ENCODE measurements around the gene ABLIM1.

The ABLIM1 gene

DNA sequence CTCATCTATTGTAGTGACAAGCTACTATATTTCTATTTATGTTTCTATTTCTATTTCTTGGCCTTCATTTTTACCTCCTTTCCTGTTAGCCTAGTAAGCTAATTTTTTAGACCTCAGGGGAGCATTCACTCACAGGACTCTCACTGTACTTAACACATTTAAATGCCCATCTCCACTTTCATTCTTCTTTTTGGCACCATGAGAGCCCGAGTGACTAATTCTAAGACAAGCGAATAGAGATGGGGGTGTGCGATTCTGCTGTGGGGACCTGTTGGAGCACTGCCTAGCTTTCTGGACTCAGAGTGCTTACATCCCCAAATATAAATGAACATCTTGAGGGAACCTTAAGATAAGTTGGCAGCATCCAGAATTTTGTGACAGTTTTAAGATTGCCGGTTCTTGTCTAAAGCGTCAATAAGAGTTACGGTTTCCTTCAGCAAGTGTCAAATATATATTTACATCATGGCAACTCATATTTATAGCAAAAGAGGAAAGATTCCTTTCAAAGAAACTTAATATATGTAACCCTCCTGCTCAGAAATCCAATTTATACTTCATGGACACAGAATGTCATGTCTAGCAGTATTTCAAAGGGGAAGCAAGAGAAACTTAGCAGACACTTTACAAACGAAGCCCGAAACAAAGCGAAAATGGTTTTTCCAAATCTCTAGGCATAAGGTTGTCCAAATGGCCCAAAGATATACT is 199.7 kb downstream of the ABLIM1 start:
- no peak for DNase-seq (ENCODE audit: low read depth)

DNA sequence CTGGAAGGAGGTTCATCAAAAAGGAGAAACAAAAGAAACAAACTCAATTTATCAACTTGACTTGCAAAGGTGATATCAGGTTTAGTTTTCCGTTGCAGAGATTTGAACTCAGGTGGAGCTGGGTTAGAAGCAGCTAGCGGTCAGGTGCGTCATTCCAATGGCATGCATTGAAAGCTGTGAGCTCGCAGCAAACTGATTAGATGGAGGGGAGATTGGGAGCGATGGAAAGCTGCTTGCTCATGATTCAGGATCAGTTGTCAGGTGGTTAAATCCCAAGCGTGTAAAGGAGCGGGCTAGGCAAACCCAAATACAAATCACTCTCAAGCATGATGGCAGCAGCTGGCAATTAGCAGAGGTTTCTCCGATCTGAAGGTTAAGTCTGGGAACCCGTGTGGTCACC is 204.5 kb downstream of the ABLIM1 start:
- no peak for DNase-seq (ENCODE audit: low read depth)

DNA sequence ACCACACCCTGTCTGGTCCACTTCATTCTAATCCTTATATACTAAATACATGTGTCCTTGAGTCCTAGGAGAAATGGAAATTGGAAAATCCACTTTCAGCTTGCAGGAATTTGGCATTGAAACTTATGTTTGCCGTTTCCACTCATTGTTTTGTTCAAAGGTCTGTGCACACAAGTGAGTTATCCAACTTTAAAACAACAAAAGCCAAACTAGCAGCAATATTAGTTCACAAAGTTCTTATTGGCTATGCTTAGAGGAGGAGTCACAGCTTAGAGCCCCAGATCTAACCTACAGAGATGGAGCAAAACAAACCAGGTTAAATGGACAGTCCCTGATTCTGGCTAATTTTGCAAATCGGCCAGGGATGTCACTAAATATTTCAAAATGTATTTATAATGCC is 209.2 kb downstream of the ABLIM1 start:
- DNase-seq (ENCODE audit: low read depth), result no peak

- no peak for DNase-seq (ENCODE audit: low read depth)
These were observed 212.7 kb downstream of the ABLIM1 start for GRCh38 chr10:114445332-114445731.

DNA sequence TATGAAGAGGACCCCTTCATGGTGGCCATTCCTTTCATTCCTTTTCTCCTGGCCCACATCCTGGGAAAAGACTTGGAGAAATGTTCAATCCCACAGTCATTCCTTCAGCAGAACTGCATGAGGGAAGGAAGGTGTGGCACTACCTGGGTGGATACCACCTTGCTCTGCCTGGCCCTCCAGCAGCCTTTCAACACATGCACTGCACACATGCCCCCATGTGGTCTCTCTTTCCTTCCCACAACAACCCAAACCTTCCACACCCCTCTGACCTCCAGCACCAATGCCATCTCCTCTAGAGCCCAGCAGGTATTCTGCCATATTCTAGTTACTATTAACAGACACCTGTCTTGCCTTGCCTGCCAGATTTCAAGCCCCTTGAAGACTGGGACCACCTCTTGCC is 213.3 kb downstream of the ABLIM1 start:
- no peak for DNase-seq (ENCODE audit: low read depth)

GRCh38 chr10:114442091-114442630 is 215.9 kb downstream of the ABLIM1 start:
- no peak for DNase-seq (ENCODE audit: low read depth)

DNA sequence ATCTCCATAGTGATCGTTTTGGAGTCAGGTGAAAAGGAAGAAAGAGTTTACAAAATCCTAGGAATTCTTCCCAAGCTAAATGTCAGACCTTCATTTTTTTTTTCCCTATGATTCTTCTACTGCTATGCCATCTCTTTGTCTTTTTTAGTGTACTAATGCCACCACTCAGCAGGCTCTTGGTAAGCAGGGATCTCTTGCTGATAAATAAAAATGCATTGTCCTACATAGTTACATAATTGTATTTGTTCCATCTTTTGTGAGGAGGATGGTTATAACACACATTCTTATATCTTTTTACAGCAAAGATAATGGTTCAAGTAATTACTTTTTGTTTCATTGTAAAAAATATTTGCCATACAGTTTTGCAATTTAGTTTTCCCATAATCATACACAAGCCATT is 217.0 kb downstream of the ABLIM1 start:
- no peak for DNase-seq (ENCODE audit: low read depth)

DNA sequence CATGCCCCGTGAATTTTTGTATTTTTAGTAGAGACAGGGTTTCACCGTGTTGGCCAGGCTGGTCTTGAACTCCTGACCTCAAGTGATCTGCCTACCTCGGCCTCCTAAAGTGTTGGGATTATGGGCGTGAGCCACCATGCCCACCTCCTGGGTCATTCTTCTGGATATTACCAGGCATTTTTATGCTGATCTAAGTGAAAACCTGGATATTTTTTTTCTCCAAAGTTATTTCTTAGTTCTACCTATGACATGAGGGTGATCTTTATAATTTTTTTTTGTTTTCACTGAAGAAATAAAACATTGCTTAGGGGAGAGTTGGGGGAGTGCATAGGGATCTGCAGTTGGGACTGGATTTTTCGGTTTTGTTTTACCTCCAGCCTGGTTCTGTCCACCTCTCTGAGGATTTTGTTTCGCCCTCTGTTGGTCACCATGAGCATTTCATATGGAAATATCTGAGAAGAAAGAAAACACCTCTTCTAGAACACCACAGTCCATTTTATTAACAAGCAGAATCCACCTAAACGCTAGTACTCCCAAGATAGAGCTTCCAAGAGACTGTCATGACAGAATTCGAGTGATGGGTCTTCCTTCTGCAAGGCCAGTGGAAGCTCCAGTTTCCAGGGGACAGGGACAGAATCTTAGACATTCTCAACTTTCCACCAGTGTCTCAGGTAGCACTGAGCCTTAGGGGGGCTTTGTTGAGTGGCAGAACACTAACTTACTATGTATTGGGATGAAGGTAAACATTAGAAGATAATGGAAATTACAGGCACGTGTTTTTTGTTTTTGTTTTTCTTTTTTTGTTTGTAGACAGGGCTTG is 220.4 kb downstream of the ABLIM1 start:
- peak; percentile 56 for DNase-seq (ENCODE audit: low read depth)

GRCh38 chr10:114436941-114437340 is 221.1 kb downstream of the ABLIM1 start:
- no peak for DNase-seq (ENCODE audit: low read depth)

GRCh38 chr10:114432566-114433093 is 225.4 kb downstream of the ABLIM1 start:
- DNase-seq (ENCODE audit: low read depth), result peak; percentile 55

GRCh38 chr10:114431414-114432135 is 226.5 kb downstream of the ABLIM1 start:
- DNase-seq (ENCODE audit: low read depth), result no peak

- no peak for DNase-seq (ENCODE audit: low read depth)
These were observed 227.2 kb downstream of the ABLIM1 start for GRCh38 chr10:114430688-114431413.

DNA sequence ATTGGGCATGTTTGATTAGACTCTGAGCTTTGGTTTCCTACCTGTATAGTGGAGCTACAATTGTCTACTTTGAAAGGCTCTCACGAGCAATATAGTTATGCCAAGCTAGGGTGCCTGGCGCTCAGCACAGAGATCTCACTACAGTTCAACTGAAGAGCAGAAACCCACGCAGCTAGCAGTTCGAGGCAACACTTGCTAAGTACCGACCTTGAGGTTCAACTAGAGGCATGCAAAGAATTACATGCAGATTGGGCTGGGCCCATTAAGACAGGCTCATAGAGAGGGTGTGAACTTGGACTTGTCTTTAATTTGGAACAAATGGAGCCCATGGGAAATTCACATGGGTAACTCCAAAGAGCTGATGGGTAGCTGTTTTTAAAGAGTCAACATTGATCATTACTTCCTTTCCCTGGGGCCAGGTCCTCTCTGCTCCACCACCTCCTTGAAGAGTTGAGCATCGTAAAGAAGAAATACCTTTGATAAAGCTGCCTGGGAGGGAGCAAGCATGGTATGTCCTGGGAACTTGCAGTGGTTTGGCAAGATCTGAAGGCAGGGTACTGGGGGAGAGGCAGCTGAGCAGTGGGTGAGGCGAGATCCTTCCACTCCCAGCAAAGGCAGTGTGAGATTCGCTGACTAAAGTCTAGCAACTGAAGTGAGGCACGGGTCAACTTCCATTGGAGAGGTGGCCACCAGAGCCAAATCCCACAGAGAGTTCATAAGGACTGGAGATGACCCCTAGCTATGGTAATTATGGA is 228.3 kb downstream of the ABLIM1 start:
- DNase-seq (ENCODE audit: low read depth), result no peak

DNA sequence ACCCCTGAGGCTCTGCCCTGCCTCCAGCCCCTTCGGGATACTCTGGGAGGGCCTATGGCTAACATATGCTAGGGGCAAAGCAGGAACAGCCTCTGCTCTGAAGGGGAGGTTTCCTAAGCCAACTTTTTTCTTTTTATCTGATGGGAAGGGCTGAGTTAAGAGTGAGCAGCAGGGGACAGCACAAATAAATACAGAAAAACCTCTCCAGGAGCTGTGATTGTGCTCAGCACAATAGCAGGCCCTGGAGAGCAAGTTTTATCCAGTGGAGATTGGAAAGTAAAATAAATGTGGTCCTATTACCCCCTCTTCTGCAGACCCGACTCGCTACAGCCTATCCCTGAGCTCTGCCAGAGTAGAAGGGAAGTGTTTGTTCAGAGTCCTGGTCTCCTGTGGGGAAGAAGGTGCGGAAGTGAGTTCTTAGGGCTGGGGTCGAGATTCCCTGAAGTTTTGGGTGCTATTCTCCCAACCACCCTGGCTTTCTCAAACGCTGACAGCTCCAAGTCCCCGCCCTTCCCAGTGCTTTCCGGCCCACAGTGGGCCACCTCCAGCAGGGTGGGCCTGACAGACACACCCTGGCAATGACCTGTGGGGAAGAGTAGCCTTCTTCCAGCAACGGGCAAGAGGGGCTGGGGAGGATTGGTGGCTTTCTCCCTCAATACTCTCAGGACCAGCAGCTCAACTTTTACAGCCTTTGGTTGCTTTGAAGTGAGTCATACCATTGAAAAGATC is 230.8 kb downstream of the ABLIM1 start:
- DNase-seq (ENCODE audit: low read depth), result no peak

- no peak for DNase-seq (ENCODE audit: low read depth)
These were observed 231.6 kb downstream of the ABLIM1 start for GRCh38 chr10:114426476-114426875.

DNA sequence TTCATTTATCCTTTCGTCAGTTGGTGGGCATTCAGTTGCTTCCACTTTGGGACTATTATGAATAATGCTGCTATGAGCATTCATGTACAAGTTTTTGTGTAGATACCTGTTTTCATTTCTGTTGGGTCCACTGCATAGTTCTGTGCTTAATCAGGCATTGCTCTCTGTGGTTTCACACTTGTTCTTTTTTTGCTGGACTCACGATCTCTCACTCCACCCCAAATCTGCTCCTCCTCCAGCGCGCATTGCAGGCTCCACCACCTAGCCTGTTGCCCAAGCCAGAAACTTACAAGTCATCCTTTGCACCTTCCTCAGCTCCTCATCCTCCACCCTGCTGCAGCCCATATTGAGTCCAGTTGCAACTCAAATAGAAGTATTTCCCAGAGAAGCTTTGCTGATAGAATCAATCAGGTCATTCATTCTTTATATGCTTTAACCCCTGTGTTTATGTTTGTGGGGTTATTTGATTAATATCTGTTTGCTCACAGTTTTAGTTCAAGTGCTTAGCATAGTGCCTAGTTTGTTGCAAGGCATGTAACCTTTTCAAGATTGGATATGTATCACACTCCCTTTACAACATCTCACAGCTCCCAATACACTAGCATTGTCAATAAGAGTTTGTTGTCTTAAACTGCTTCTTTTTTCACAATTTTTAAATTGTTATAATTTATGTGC is 237.1 kb downstream of the ABLIM1 start:
- no peak for DNase-seq (ENCODE audit: low read depth)

GRCh38 chr10:114418109-114418508 is 240.0 kb downstream of the ABLIM1 start:
- DNase-seq (ENCODE audit: low read depth), result no peak

- DNase-seq (ENCODE audit: low read depth), result peak; percentile 58
These were observed 244.9 kb downstream of the ABLIM1 start for GRCh38 chr10:114412907-114413797.
